AG10803 (cell line): ENCODE data around the gene FADS3.

ENCODE experiments used
- DNase-seq: peaks from one replicate; pipeline ENCODE4 v3.0.0; 2010; ENCODE audit warnings: low read depth
- H3K4me3 ChIP-seq: 2 replicates; pipeline ENCODE4 v1.5.1; 2011; ENCODE audit warnings: mild to moderate bottlenecking, low read length, control low read depth
- TF ChIP-seq, protein P1 (sequence below): conservative IDR thresholded peaks from 2 replicates; pipeline ENCODE4 v1.5.1; 2011; ENCODE audit warnings: mild to moderate bottlenecking, low read length, control low read depth, inconsistent platforms

FADS3 gene

DNA sequence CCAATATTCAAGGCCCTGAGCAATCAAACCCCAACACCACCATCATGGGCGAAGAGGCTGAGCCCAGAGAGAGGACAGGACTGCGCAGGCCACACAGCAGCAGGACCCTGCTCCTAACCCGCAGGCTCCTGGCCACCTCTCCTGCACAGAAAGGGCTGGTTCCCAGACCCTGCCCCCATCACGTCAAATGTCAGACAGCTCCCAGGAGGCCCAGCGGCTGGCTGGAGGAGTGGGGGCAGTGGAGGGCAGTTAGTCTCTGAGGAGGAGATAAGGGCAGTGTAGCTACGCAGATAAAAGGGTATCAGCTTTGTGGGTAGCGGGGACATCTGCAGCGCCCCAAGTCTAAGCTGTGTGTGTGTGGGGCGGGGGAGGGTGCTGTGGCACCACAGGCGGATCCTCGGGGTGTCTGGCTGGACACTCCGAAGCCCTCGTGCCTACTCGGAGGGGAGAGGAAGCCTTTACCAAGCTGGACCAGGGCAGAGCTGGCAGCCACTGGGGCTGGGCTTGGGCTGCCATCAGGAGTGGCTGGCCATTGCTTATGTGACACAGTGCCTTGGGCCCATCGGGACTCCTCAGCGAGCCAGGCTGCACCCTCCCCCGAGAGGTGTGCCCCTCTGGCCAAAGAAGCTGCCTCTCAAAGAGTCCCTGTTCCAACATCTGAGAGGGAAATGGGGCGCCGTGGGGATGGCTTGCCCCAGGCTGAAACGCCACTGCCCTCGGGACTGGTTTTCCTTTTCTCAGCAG is 21.5 kb downstream of the FADS3 start:
- no peak for DNase-seq

DNA sequence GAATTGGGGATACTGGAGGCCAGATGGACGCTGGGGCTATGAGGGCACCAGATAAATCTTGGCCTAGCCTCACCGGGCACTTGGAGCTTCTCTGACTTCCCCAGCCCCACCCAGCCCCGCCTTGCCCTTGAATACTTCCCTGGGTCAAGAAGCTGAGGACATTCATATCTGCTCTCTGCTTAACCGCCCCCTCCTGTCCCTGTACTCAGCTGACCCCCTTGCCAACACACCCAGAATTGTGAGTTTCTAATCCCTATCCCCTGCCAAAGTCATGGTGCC is 22.0 kb downstream of the FADS3 start:
- DNase-seq, result no peak
- no peak overlapping the region for H3K4me3 ChIP-seq
- TF ChIP-seq, protein P1, sequence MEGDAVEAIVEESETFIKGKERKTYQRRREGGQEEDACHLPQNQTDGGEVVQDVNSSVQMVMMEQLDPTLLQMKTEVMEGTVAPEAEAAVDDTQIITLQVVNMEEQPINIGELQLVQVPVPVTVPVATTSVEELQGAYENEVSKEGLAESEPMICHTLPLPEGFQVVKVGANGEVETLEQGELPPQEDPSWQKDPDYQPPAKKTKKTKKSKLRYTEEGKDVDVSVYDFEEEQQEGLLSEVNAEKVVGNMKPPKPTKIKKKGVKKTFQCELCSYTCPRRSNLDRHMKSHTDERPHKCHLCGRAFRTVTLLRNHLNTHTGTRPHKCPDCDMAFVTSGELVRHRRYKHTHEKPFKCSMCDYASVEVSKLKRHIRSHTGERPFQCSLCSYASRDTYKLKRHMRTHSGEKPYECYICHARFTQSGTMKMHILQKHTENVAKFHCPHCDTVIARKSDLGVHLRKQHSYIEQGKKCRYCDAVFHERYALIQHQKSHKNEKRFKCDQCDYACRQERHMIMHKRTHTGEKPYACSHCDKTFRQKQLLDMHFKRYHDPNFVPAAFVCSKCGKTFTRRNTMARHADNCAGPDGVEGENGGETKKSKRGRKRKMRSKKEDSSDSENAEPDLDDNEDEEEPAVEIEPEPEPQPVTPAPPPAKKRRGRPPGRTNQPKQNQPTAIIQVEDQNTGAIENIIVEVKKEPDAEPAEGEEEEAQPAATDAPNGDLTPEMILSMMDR, result no peak

More for the DNA sequence above, 21.5 kb downstream of the FADS3 start:
- H3K4me3 ChIP-seq, result no peak overlapping the region
- TF ChIP-seq, protein P1, result no peak

DNA sequence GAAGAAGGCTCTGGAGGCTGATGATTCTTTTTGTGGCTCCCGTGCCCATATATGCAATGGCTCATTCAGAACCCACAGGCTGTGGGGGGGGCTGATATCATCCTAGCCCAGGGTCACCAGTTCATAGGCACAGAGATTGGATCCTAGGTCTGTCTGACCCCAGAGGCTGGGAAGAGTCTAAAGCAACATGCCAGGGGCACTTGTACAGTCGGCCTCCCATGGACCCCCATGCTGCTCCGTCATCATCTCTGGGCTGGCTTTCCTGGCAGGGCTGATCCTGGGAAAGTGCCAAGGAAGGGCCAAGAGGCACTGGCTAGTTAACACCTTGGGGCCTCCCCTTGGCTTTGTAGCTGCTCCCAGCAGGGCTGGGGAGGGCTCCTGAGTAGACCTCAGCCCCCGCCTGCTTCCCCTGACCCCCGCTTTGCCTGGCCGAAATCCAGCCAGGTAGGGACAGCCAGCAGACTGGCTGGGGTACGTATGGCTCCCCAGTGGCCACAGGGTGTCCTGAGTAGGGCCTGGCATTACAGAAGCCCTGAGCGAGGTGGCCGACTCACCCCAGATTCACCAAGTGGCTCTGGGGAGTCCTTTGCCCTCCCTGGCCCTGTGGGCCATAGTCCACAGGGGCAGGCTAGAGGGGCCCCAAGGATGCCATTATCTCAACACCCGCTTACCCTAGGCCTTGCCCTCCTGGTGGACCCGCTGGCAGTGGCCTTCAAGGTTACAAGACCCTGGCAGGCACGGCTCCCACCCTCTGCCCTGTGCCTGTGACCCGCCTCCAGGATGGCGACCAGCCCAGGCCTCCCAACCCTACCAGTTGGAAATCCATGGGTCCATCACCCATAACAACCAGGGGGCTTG is 22.5 kb downstream of the FADS3 start:
- no peak for DNase-seq
- H3K4me3 ChIP-seq, result no peak overlapping the region
- TF ChIP-seq, protein P1, result no peak

DNA sequence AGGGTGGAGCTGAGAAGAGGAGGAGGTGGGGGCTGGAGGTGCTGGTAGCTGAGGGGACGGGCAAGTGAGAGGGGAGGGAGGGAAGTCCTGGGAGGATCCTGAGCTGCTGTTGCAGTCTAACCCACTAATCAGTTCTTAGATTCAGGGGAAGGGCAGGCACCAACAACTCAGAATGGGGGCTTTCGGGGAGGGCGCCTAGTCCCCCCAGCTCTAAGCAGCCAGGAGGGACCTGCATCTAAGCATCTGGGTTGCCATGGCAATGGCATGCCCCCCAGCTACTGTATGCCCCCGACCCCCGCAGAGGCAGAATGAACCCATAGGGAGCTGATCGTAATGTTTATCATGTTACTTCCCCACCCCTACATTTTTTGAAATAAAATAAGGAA is 24.4 kb downstream of the FADS3 start:
- no peak overlapping the region for H3K4me3 ChIP-seq
- TF ChIP-seq, protein P1, result no peak
- DNase-seq, result no peak

DNA sequence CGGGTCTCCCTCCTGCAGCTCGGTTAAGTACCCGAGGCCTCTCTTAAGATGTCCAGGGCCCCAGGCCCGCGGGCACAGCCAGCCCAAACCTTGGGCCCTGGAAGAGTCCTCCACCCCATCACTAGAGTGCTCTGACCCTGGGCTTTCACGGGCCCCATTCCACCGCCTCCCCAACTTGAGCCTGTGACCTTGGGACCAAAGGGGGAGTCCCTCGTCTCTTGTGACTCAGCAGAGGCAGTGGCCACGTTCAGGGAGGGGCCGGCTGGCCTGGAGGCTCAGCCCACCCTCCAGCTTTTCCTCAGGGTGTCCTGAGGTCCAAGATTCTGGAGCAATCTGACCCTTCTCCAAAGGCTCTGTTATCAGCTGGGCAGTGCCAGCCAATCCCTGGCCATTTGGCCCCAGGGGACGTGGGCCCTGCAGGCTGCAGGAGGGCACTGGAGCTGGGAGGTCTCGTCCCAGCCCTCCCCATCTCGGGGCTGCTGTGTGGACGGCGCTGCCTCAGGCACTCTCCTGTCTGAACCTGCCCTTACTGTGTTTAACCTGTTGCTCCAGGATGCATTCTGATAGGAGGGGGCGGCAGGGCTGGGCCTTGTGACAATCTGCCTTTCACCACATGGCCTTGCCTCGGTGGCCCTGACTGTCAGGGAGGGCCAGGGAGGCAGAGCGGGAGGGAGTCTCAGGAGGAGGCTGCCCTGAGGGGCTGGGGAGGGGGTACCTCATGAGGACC is 25.0 kb downstream of the FADS3 start:
- TF ChIP-seq, protein P1, result no peak
- no peak for DNase-seq

DNA sequence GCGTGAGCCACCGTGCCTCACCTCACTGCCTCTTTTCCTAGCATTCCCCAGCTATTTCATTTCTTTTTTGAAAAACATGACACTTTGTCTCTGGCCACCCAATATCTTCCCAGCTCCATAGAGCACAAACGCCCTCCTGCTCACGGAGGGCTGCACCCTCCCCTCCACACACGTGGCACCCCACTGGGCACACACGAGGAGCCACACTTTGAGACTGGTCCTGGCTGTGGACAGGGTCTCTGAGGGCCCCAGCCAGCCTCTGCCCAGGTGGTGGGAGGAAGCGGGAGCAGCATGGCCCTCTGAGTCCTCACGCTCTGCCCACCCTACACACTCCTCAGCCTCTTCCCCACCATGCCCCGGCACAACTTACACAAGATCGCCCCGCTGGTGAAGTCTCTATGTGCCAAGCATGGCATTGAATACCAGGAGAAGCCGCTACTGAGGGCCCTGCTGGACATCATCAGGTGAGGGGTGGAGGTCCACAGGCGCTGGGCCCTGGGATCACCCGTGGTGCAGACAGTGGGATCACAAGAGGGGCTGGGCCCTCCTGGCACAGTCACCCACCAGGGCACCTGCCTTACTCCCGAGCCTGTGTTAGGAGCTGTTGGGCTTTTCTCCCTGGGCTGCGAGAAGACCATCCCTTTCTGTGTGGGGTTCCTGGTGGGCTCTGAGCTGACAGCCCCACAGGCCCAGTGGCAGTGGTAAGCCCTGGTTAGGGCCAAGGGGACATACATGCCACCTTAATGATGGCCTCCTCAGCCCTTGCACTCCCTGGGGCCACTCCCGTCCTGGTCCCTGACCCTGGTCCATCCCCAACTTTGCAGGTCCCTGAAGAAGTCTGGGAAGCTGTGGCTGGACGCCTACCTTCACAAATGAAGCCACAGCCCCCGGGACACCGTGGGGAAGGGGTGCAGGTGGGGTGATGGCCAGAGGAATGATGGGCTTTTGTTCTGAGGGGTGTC is 26.2 kb downstream of the FADS3 start:
- TF ChIP-seq, protein P1, result no peak
- H3K4me3 ChIP-seq, result no peak overlapping the region
- DNase-seq, result no peak

More for the DNA sequence above, 25.0 kb downstream of the FADS3 start:
- no peak overlapping the region for H3K4me3 ChIP-seq
